SKM-1 treated with dmso at 0.1 percent for 144 hours (cell line): Measurements from ENCODE around the gene VSIG8.

Experiments
- DNase-seq: peaks from one replicate; lab custom pipeline; 2025; ENCODE audit not compliant: unreplicated experiment; lab: John Stamatoyannopoulos, UW

VSIG8 gene

GRCh38 chr1:159857889-159858288 lies 4.6 kb downstream of the VSIG8 start:
- DNase-seq, result no peak

- DNase-seq, result no peak
Measured at GRCh38 chr1:159856576-159856975, 5.9 kb downstream of the VSIG8 start.

GRCh38 chr1:159855709-159856108 lies 6.7 kb downstream of the VSIG8 start:
- no peak for DNase-seq

- peak; percentile 80 for DNase-seq
Measured at GRCh38 chr1:159854693-159855192, 7.7 kb downstream of the VSIG8 start.

DNA sequence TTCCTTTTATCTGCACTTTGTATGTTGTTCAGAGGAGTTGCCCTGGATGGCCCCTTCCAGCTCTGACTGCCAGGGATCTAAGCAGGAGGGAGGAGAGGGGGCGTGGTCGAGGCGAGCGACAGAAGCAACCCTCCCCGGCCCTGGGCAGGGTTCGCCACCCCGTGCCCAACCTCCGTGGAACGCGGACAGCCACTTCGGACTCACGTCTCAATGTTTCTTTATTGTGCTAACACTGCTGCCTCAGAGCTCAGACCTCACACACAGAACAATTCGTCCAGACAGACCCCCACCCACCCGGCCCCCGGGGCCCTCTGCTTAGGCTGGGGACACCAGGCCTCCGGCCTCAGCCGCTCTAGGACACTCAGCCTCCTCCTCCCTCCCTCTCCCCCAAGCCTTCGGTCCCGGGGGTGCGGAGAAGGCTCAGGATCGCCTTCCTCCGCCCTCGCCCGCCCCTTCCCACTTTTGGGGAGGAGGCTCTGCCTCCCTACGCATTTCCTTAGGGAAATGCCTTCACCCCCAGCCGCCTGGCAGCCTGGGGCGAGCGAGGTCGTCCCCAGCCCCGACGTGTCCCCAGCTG lies 8.3 kb downstream of the VSIG8 start:
- DNase-seq, result peak; percentile 14

DNA sequence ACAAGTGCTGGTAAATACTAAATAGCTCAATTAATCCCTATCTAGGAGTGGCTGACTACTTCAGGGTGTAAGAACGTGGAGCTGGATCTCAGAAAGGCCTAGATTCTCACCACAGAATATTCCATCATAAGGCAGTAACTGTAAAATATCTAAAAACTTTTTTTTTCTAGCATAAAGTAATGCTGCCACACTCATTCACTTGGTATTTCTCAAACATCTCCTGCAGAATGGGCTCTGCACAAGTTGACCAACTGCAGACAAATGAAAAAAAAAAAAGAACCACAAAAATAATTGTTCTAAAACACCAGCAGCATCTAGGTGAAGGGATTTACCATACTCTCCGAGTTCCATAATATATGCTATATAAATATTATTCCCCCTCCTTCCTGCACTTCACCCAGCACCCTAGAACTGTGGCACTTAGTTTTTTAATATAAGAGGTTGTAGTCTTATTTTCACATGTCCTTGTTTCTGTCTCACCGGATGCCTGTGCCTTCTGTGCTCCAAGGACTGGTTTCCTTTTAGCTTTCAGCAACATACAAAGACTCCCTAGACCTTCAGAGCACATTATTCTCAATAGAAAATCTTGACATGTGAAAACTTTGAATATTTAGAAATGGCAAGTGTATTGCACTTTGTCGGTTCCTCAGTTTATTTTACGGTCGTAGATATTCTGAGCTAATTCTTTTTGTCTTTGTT lies 8.9 kb downstream of the VSIG8 start:
- DNase-seq, result no peak

DNA sequence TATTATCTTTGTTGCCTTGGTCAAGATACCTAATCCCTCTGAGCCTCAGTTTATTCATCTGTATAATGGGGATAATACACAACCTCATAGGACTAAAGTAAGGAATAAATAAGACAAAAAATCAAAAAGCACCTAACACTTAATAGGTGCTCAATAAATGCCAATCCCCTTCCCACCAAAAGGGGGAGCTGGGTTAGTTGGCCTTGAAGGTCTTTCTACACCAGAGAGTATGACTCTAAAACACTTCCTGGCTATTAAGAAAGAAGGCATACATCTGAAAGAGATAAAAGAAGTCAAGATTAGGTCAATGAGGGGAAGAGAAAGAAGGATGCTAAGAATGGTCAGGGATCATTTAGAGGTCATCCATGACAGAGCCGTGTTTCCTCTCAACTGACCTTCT lies 11.1 kb downstream of the VSIG8 start:
- DNase-seq, result peak; percentile 72

DNA sequence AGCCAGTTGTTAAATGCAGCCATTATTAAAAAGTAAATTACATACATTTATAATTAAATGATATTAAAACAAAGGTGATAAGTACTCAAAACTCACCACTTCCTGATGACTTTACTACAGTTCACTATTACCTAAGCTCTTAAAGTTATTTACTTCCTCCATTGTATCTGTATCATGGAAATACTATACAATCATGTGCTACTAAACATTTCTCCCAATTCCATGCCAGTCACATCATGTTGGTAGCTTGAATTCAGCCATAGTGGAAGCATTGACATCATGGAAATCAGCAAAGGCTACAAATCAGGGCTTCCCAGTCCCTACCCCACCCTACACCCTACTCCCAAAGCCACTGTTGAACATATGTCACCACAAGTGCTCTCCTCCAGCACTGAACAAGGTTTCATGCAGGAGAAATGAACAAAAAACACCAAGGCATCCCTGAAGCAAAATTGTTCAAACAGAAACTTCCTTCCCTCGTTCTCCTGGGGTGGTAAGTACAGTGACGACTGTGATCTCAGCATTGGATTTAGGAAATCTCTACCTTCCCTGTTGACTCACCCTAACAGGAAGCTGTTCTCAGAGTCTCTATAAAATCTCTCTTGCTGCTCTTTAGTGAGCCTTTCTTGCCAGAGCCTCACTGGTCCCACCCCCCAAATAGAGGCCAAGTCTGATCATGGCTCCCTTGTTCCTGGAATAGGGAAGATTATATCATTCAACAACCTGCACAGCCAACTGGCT lies 12.7 kb downstream of the VSIG8 start:
- no peak for DNase-seq

- no peak for DNase-seq
Measured at GRCh38 chr1:159848326-159848725, 14.1 kb downstream of the VSIG8 start.

GRCh38 chr1:159847231-159847630 lies 15.2 kb downstream of the VSIG8 start:
- DNase-seq, result no peak

GRCh38 chr1:159845751-159846629 lies 16.5 kb downstream of the VSIG8 start:
- no peak for DNase-seq

GRCh38 chr1:159843459-159843858 lies 19.0 kb downstream of the VSIG8 start:
- DNase-seq, result no peak

- no peak for DNase-seq
Measured at GRCh38 chr1:159841749-159842148, 20.7 kb downstream of the VSIG8 start.

DNA sequence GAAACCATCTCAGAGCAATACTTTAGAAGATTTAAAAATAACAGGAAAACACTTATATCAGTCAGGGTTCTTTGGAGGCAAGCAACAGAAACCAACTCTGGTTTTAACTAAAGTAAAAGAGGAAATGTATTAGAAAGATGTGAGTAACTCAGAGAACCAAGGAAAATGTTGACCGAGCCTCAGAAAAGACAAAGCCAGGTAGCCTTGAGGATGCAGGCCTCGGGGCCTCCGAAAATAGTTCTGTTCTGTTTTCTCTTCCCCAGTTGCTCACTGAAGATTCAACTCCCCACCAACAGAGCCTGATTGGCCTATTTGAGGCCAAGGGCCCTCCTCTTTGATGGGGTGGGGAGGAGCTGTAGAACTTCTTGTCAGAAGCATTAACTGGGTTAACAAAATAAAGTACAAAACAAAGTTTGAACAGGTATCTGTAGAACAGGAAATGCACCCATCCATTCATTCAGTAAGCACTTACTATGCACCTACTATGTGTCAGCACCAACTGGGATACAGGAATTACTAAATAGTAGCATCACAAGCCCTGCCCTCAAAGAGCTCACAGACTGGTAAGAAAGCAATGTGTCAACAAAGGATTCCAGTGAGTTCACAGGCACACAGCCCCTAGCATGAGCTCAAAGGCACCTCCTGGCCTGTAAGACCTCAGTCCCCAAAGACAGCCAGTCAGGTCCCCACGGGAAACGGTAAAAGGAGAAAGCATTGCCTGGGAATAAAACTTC lies 23.2 kb downstream of the VSIG8 start:
- DNase-seq, result no peak

DNA sequence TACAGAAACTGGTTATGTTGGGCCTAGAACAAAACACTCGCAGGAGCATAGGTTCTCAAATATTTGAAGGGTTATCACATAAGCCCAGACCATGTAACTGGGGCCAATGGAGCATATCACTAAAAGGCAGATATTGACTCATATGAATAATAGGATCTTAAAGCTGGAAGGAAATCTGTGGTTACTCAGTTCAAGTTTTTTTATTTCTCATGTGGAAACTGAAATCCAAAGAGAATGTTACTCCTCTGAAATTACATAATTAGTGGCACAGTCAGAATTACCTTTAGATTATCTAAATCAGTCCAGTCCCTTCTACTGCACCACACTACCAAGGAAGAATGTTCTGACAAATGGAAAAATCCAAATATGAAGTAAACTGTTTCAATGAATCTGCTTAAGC lies 23.7 kb downstream of the VSIG8 start:
- DNase-seq, result no peak

- no peak for DNase-seq
Measured at GRCh38 chr1:159835862-159836525, 26.5 kb downstream of the VSIG8 start.

DNA sequence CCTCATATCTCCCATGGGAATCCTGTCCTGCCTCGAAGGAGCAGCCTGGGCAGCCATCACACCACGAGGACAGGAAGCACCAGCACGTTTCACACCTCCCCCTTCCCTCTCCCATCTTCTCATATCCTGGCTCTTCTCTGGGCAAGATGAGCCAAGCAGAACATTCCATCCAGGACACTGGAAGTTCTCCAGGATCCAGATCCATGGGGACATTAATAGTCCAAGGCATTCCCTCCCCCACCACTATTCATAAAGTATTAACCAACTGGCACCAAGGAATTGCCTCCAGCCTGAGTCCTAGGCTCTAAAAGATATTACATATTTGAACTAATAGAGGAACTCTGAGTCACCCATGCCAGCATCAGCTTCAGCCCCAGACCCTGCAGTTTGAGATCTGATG lies 27.1 kb downstream of the VSIG8 start:
- DNase-seq, result no peak

DNA sequence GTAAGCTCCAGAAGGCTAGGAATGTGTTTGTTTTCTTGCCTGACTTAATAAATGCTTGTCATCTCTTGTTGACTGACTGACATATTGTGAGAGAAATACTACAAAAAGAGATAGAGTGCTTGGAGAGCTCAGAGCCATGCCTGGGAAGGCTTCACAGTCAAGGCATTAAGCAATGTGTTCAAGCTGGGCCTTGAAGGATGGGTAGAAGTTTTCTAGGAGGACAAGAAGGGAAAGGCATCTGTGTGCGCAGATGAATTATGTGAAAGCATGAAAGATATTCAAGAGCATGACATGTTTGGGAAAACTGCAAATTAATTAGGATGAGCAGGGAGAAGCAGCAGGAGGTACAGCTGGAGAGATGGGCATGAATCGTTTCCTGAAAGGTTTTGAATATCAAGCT lies 30.1 kb downstream of the VSIG8 start:
- no peak for DNase-seq

DNA sequence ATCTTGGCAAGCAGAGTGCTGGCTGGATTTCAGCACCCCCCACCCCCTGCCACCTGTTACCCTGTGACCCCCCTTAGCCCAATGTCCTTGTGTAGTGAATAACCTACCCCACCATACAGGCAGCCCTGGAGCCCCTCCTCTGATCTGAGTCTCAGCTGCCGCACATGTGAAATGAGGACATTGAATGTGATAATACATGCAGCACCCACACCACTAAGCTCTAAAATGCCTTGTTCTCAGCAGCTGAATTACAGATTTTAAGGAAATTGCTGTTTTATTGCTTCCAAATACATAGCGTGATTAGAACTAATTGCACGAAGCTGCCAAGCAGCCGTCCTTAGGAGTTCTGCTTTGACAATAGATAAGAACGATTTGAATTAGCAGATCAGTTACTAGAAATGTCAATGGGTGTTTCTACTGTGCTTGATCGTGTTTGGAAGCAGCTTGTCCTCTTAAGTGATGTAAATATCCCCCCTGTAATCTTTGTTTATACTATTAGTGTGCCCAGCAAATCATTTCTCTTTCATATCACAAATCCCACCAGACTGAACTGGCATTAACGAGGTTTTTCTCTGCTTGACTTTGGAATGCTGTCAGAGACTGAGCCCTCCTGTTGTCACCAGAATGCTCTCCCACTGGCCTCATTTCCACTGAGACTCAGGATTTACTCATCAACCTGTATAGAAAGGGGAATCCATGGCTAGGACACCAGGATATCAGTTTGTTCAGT lies 30.9 kb downstream of the VSIG8 start:
- no peak for DNase-seq
